DOHH2 (cell line): ENCODE measurements around the gene MUC15.

ENCODE experiments used
- H3F3A ChIP-seq: fragments of 200-600 bp; sonication (generic), shearing (Covaris generic); 2 replicates; pipeline ENCODE4 v1.6.0; 2016; ENCODE audit warnings: antibody characterized with exemption, mild to moderate bottlenecking; ENCODE audit not compliant: control insufficient read depth, insufficient read depth
- H3K27ac ChIP-seq: fragments of 200-600 bp; sonication (generic); 2 replicates; pipeline ENCODE4 v1.5.1; 2014; ENCODE audit warnings: low read depth, mild to moderate bottlenecking, low read length, moderate library complexity
- H3K27me3 ChIP-seq: fragments of 200-600 bp; sonication (generic); 2 replicates; pipeline ENCODE4 v1.6.1; 2014; ENCODE audit warnings: mild to moderate bottlenecking, low read length, mixed read lengths; ENCODE audit not compliant: control insufficient read depth
- H3K36me3 ChIP-seq: fragments of 200-600 bp; sonication (generic); 2 replicates; pipeline ENCODE4 v1.6.1; 2014; ENCODE audit warnings: mild to moderate bottlenecking, low read length, moderate library complexity, mixed read lengths; ENCODE audit not compliant: control insufficient read depth
- H3K4me1 ChIP-seq: fragments of 200-600 bp; sonication (generic); 2 replicates; pipeline ENCODE4 v1.6.1; 2014; ENCODE audit warnings: mild to moderate bottlenecking, low read length, mixed read lengths; ENCODE audit not compliant: control insufficient read depth
- H3K4me2 ChIP-seq: fragments of 200-600 bp; sonication (generic); 2 replicates; pipeline ENCODE4 v1.6.0; 2014; ENCODE audit warnings: mild to moderate bottlenecking, low read length, moderate library complexity
- H3K4me3 ChIP-seq: fragments of 200-600 bp; sonication (generic); 2 replicates; pipeline ENCODE4 v1.5.1; 2014; ENCODE audit warnings: mild to moderate bottlenecking, low read length, mixed read lengths
- H3K79me2 ChIP-seq: fragments of 200-600 bp; sonication (generic); 2 replicates; pipeline ENCODE4 v1.6.1; 2014; ENCODE audit warnings: mild to moderate bottlenecking, low read length, mixed read lengths; ENCODE audit not compliant: control insufficient read depth
- H3K9me2 ChIP-seq: fragments of 200-600 bp; sonication (generic); replicated peaks from 2 replicates; pipeline ENCODE4 v1.6.1; 2014; ENCODE audit warnings: mild to moderate bottlenecking, low read length, mixed read lengths; ENCODE audit not compliant: control insufficient read depth
- H3K9me3 ChIP-seq: fragments of 200-600 bp; sonication (generic); 2 replicates; pipeline ENCODE4 v1.6.1; 2014; ENCODE audit warnings: antibody characterized with exemption, low read length, mixed read lengths; ENCODE audit not compliant: control insufficient read depth, insufficient read depth
- H4K20me1 ChIP-seq: fragments of 200-600 bp; sonication (generic); 2 replicates; pipeline ENCODE4 v1.6.0; 2014; ENCODE audit warnings: low read depth, mild to moderate bottlenecking, antibody characterized with exemption, low read length, moderate library complexity; ENCODE audit not compliant: control insufficient read depth, insufficient read depth
- CTCF ChIP-seq: fragments of 200-600 bp; sonication (generic); IDR thresholded peaks from one replicate; pipeline ENCODE4 v1.5.1; 2014; ENCODE audit warnings: antibody characterized with exemption, mild to moderate bottlenecking, low read depth, low read length; ENCODE audit not compliant: poor library complexity, severe bottlenecking
- EZH2phosphoT487 ChIP-seq: fragments of 200-600 bp; sonication (generic); IDR thresholded peaks from 2 replicates; pipeline ENCODE4 v1.6.1; 2017; ENCODE audit warnings: borderline replicate concordance, mild to moderate bottlenecking, antibody characterized with exemption, low read length, moderate library complexity, mixed read lengths

MUC15 gene

GRCh38 chr11:26587073-26587472, 15.0 kb upstream of the MUC15 start:
- no peaks in the 10 kb centered on the region for H3K36me3 ChIP-seq
- no peaks in the 10 kb centered on the region for H3K4me1 ChIP-seq
- H3K4me2 ChIP-seq: no peak overlapping the region
- H3K27ac ChIP-seq: no peak overlapping the region
- H3K27me3 ChIP-seq: no peaks in the 10 kb centered on the region
- H3K79me2 ChIP-seq: no peaks in the 10 kb centered on the region
- no peak overlapping the region for H3K4me3 ChIP-seq
- no peaks in the 10 kb centered on the region for H3F3A ChIP-seq
- no peaks in the 10 kb centered on the region for H3K9me3 ChIP-seq
- no peaks in the 10 kb centered on the region for H4K20me1 ChIP-seq
- no peaks in the 10 kb centered on the region for H3K9me2 ChIP-seq
- TF ChIP-seq EZH2phosphoT487 (no peak), CTCF (no peak)

DNA sequence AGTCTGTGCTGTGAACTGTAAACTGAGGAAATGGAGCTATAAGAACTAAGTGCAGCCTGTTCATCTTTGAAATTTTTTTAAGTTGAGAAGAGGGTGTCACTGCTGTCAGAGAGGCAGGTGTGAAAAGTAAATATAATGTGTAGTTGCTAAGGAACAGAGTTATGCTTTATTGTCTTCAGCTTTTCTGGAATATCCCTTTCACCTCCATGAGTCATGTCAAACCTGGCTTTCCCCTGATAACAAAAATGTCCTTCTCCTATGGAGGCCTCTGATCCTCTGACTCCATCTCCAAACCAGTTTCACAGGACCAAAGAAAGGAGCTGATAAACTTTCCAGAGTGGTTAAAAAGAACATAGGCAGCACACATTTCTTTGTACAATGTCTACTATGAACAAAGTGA, 12.8 kb upstream of the MUC15 start:
- TF ChIP-seq CTCF (no peak), EZH2phosphoT487 (no peak)
- no peaks in the 10 kb centered on the region for H3K9me3 ChIP-seq
- H3K79me2 ChIP-seq: no peaks in the 10 kb centered on the region
- H3K9me2 ChIP-seq: no peaks in the 10 kb centered on the region
- no peaks in the 10 kb centered on the region for H3K36me3 ChIP-seq
- H4K20me1 ChIP-seq: no peaks in the 10 kb centered on the region
- no peak overlapping the region for H3K4me3 ChIP-seq
- H3K27ac ChIP-seq: no peak overlapping the region
- H3K4me1 ChIP-seq: no peaks in the 10 kb centered on the region
- no peaks in the 10 kb centered on the region for H3K27me3 ChIP-seq
- H3K4me2 ChIP-seq: no peak overlapping the region
- H3F3A ChIP-seq: no peaks in the 10 kb centered on the region

DNA sequence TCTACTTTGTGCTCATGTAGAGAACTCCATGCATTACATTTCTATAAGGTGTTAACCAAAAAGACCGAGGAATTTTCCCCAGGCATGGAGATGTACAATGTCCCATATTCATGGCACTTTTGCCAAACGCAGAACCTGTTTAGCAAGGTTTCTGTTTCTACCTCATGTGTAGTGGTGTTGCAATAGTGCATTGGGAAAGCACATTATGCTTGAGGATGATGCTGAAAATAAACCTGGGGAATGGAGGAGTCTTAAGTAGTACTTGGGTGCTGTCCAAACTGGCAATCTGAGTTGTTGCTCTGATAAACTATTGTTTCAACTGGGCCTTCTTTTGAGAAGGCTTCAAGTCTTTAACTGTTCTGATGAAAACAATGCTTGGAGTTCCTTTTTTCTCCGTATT, 11.5 kb upstream of the MUC15 start:
- Histone ChIP-seq H3K79me2 (no peaks in the 10 kb centered on the region), H3K27me3 (no peaks in the 10 kb centered on the region), H3K27ac (no peak overlapping the region), H3K9me3 (no peaks in the 10 kb centered on the region), H3K4me3 (no peak overlapping the region), H3F3A (no peaks in the 10 kb centered on the region), H3K9me2 (no peaks in the 10 kb centered on the region), H3K4me1 (no peaks in the 10 kb centered on the region), H4K20me1 (no peaks in the 10 kb centered on the region), H3K36me3 (no peaks in the 10 kb centered on the region), H3K4me2 (no peak overlapping the region)
- TF ChIP-seq EZH2phosphoT487 (no peak), CTCF (no peak)

GRCh38 chr11:26580929-26581328, 8.9 kb upstream of the MUC15 start:
- no peaks in the 10 kb centered on the region for H3K27me3 ChIP-seq
- H3K27ac ChIP-seq: no peak overlapping the region
- H3K9me2 ChIP-seq: no peaks in the 10 kb centered on the region
- H3K9me3 ChIP-seq: no peaks in the 10 kb centered on the region
- no peaks in the 10 kb centered on the region for H3K79me2 ChIP-seq
- H3K4me3 ChIP-seq: no peak overlapping the region
- H3K4me1 ChIP-seq: no peaks in the 10 kb centered on the region
- no peak overlapping the region for H3K4me2 ChIP-seq
- H3F3A ChIP-seq: no peaks in the 10 kb centered on the region
- TF ChIP-seq EZH2phosphoT487 (no peak), CTCF (no peak)
- H4K20me1 ChIP-seq: no peaks in the 10 kb centered on the region
- no peaks in the 10 kb centered on the region for H3K36me3 ChIP-seq
